ENCODE results near the gene PDZD2.
"Not testable (repeated sequence)": the region's sequence is repeated elsewhere in the genome, so short reads cannot be mapped to it uniquely, and the experiment has no call there.

PDZD2 gene

GRCh38 chr5:32071351-32071944, 432.5 kb downstream of the PDZD2 start:
- no peak overlapping the region for H3K4me3 Mint-ChIP-seq
- DNase-seq (no peak), ATAC-seq (no peak)
- H3K27me3 Mint-ChIP-seq: no peaks in the 10 kb centered on the region
- no peaks in the 10 kb centered on the region for H3K36me3 Mint-ChIP-seq (ENCODE audit: low read depth)
- no peaks in the 10 kb centered on the region for H3K4me1 Mint-ChIP-seq
- no peak overlapping the region for H3K27ac Mint-ChIP-seq
- no peaks in the 10 kb centered on the region for H3K9me3 Mint-ChIP-seq

- Mint-ChIP-seq H3K9me3 (no peaks in the 10 kb centered on the region), H3K4me3 (no peak overlapping the region), H3K27me3 (no peaks in the 10 kb centered on the region), H3K4me1 (no peaks in the 10 kb centered on the region), H3K27ac (no peak overlapping the region), H3K36me3 (ENCODE audit: low read depth) (no peaks in the 10 kb centered on the region)
- no peak for ATAC-seq
- no peak for DNase-seq
Observed at GRCh38 chr5:32072054-32072453, 433.1 kb downstream of the PDZD2 start.

- Mint-ChIP-seq H3K9me3 (no peaks in the 10 kb centered on the region), H3K36me3 (ENCODE audit: low read depth) (no peaks in the 10 kb centered on the region), H3K27me3 (no peaks in the 10 kb centered on the region), H3K4me1 (no peaks in the 10 kb centered on the region), H3K27ac (no peak overlapping the region), H3K4me3 (no peak overlapping the region)
- no peak for ATAC-seq
- DNase-seq: no peak
Observed at GRCh38 chr5:32074401-32074800, 435.5 kb downstream of the PDZD2 start.

- ATAC-seq (no peak), DNase-seq (peak; percentile 40)
- no peaks in the 10 kb centered on the region for H3K4me1 Mint-ChIP-seq
- no peaks in the 10 kb centered on the region for H3K27me3 Mint-ChIP-seq
- no peak overlapping the region for H3K4me3 Mint-ChIP-seq
- H3K27ac Mint-ChIP-seq: no peak overlapping the region
- no peaks in the 10 kb centered on the region for H3K9me3 Mint-ChIP-seq
- H3K36me3 Mint-ChIP-seq (ENCODE audit: low read depth): no peaks in the 10 kb centered on the region
Observed at GRCh38 chr5:32076699-32077695, 438.1 kb downstream of the PDZD2 start.

GRCh38 chr5:32078855-32079254, 439.9 kb downstream of the PDZD2 start:
- DNase-seq; H3K4me3 Mint-ChIP-seq; H3K27me3 Mint-ChIP-seq; H3K4me1 Mint-ChIP-seq; H3K36me3 Mint-ChIP-seq (ENCODE audit: low read depth); H3K27ac Mint-ChIP-seq; H3K9me3 Mint-ChIP-seq; ATAC-seq: not testable (repeated sequence)

GRCh38 chr5:32080565-32080964, 441.6 kb downstream of the PDZD2 start:
- H3K36me3 Mint-ChIP-seq (ENCODE audit: low read depth); H3K4me3 Mint-ChIP-seq; ATAC-seq; H3K4me1 Mint-ChIP-seq; DNase-seq; H3K27me3 Mint-ChIP-seq; H3K9me3 Mint-ChIP-seq; H3K27ac Mint-ChIP-seq: not testable (repeated sequence)

GRCh38 chr5:32082701-32083100, 443.8 kb downstream of the PDZD2 start:
- no peak for ATAC-seq
- no peaks in the 10 kb centered on the region for H3K27me3 Mint-ChIP-seq
- no peak overlapping the region for H3K4me3 Mint-ChIP-seq
- no peak overlapping the region for H3K27ac Mint-ChIP-seq
- no peak for DNase-seq
- no peaks in the 10 kb centered on the region for H3K9me3 Mint-ChIP-seq
- H3K36me3 Mint-ChIP-seq (ENCODE audit: low read depth): no peaks in the 10 kb centered on the region
- no peaks in the 10 kb centered on the region for H3K4me1 Mint-ChIP-seq

GRCh38 chr5:32083981-32084430, 445.1 kb downstream of the PDZD2 start:
- DNase-seq: no peak
- Mint-ChIP-seq H3K27ac (no peak overlapping the region), H3K9me3 (no peaks in the 10 kb centered on the region), H3K27me3 (no peaks in the 10 kb centered on the region), H3K4me3 (no peak overlapping the region), H3K4me1 (no peaks in the 10 kb centered on the region), H3K36me3 (ENCODE audit: low read depth) (no peaks in the 10 kb centered on the region)
- no peak for ATAC-seq

- Mint-ChIP-seq H3K4me3 (no peak overlapping the region), H3K9me3 (no peaks in the 10 kb centered on the region), H3K27ac (no peak overlapping the region), H3K27me3 (no peaks in the 10 kb centered on the region), H3K36me3 (ENCODE audit: low read depth) (no peaks in the 10 kb centered on the region), H3K4me1 (no peaks in the 10 kb centered on the region)
- no peak for DNase-seq
- ATAC-seq: no peak
Observed at GRCh38 chr5:32087086-32088082, 448.5 kb downstream of the PDZD2 start.

- Mint-ChIP-seq H3K36me3 (ENCODE audit: low read depth) (no peaks in the 10 kb centered on the region), H3K4me3 (no peak overlapping the region), H3K27me3 (no peaks in the 10 kb centered on the region), H3K4me1 (no peaks in the 10 kb centered on the region), H3K27ac (no peak overlapping the region), H3K9me3 (no peaks in the 10 kb centered on the region)
- no peak for DNase-seq
- no peak for ATAC-seq
Observed at GRCh38 chr5:32088214-32088613, 449.3 kb downstream of the PDZD2 start.

- Mint-ChIP-seq H3K27me3 (no peaks in the 10 kb centered on the region), H3K9me3 (no peaks in the 10 kb centered on the region), H3K27ac (no peak overlapping the region), H3K36me3 (ENCODE audit: low read depth) (no peaks in the 10 kb centered on the region), H3K4me3 (no peak overlapping the region), H3K4me1 (no peaks in the 10 kb centered on the region)
- DNase-seq (no peak), ATAC-seq (no peak)
Observed at GRCh38 chr5:32089146-32090000, 450.4 kb downstream of the PDZD2 start.

- Mint-ChIP-seq H3K4me3 (no peak overlapping the region), H3K27ac (no peak overlapping the region), H3K36me3 (ENCODE audit: low read depth) (no peaks in the 10 kb centered on the region), H3K9me3 (no peaks in the 10 kb centered on the region), H3K4me1 (no peaks in the 10 kb centered on the region), H3K27me3 (no peaks in the 10 kb centered on the region)
- no peak for DNase-seq
- no peak for ATAC-seq
Observed at GRCh38 chr5:32090026-32090754, 451.3 kb downstream of the PDZD2 start.

- Mint-ChIP-seq H3K9me3 (no peaks in the 10 kb centered on the region), H3K27me3 (no peaks in the 10 kb centered on the region), H3K4me1 (no peaks in the 10 kb centered on the region), H3K27ac (no peak overlapping the region), H3K36me3 (ENCODE audit: low read depth) (no peaks in the 10 kb centered on the region), H3K4me3 (no peak overlapping the region)
- DNase-seq: no peak
- ATAC-seq: no peak
Observed at GRCh38 chr5:32090755-32091128, 451.8 kb downstream of the PDZD2 start.
